BJ (cell line): ENCODE results near the gene TSEN2. TPM values are rescaled to one million over a fixed set of nuclear protein-coding genes. Genes with fewer than 3 reads are reported as not detected.
A peak's percentile ranks its signal among the peaks of the same experiment; 100 is the strongest.

Experiments
- CTCF ChIA-PET: fragments of 350-600 bp; formaldehyde crosslinking; extraction: SDS; loops from one replicate; lab custom pipeline; 2021; ENCODE audit warnings: antibody characterized with exemption, inconsistent platforms; lab: Yijun Ruan, JAX
- POLR2A ChIA-PET: fragments of 300-600 bp; sonication (Branson Sonifier 250); formaldehyde crosslinking; extraction: SDS; loops from one replicate; lab custom pipeline; 2021; ENCODE audit warnings: antibody characterized with exemption; lab: Charles Lee
- DNase-seq: peaks from one replicate; pipeline ENCODE4 v3.0.0-alpha.2; 2011; ENCODE audit warnings: low read depth
- H3K27me3 ChIP-seq: 2 replicates; pipeline ENCODE4 v1.6.0; 2011; ENCODE audit warnings: low read length; ENCODE audit not compliant: control insufficient read depth, insufficient read depth
- H3K36me3 ChIP-seq: 2 replicates; pipeline ENCODE4 v1.5.1; 2011; ENCODE audit warnings: low read length; ENCODE audit not compliant: control insufficient read depth, insufficient read depth
- H3K4me3 ChIP-seq: 2 replicates; pipeline ENCODE4 v1.5.1; 2011; ENCODE audit warnings: low read depth, mild to moderate bottlenecking, control low read depth, low read length
- polyA plus RNA-seq: library from polyadenylated mRNA; depleted of rRNA; stranded (reverse); fragments of >200 nt; gene quantifications from 2 replicates; pipeline ENCODE4 v1.2.3, GENCODE V29; 2011
- TF ChIP-seq, protein P1 (sequence below): IDR thresholded peaks from 2 replicates; pipeline ENCODE4 v1.5.1; 2011; ENCODE audit warnings: low read depth, mild to moderate bottlenecking, control low read depth, inconsistent platforms, low read length, moderate library complexity; ENCODE audit not compliant: insufficient read depth

TSEN2 gene
- polyA plus RNA-seq, 1 experiment: 8.0 TPM

DNA sequence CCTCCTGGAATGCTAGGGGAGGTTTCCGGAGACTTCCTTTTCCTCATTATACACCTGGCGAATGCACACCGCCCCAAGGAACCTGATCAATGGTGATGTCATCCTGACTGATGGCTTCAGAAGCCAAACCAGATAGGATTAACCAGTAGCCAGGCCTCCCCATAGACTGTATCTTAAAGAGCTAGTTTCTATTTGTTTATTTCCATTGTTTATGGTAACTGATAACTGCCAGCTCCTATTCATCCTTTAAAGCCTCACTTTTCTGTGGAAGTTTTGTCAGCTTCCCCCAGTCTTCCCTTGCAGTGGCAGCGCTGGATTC lies 61.2 kb downstream of the TSEN2 start, which contains the start of gene MKRN2OS:
TSS of gene MKRN2OS (minus strand) at position 27 of the 319 bp plus-strand sequence. CDS start 35 bp downstream, outside the sequence.
- DNase-seq: no peak
- CTCF ChIA-PET: interaction anchor here (2.4 kb wide), 1 partner anchor 11 kb away, joined by 5 read pairs; the partner anchor contains the start of gene MKRN2
- Histone ChIP-seq H3K4me3 (no peak within 1 kb of the TSS), H3K27me3 (no peaks in the 10 kb centered on the region), H3K36me3 (no peaks in the 10 kb centered on the region)
- POLR2A ChIA-PET: no interaction called here
- TF ChIP-seq, protein P1, sequence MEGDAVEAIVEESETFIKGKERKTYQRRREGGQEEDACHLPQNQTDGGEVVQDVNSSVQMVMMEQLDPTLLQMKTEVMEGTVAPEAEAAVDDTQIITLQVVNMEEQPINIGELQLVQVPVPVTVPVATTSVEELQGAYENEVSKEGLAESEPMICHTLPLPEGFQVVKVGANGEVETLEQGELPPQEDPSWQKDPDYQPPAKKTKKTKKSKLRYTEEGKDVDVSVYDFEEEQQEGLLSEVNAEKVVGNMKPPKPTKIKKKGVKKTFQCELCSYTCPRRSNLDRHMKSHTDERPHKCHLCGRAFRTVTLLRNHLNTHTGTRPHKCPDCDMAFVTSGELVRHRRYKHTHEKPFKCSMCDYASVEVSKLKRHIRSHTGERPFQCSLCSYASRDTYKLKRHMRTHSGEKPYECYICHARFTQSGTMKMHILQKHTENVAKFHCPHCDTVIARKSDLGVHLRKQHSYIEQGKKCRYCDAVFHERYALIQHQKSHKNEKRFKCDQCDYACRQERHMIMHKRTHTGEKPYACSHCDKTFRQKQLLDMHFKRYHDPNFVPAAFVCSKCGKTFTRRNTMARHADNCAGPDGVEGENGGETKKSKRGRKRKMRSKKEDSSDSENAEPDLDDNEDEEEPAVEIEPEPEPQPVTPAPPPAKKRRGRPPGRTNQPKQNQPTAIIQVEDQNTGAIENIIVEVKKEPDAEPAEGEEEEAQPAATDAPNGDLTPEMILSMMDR: no peak

DNA sequence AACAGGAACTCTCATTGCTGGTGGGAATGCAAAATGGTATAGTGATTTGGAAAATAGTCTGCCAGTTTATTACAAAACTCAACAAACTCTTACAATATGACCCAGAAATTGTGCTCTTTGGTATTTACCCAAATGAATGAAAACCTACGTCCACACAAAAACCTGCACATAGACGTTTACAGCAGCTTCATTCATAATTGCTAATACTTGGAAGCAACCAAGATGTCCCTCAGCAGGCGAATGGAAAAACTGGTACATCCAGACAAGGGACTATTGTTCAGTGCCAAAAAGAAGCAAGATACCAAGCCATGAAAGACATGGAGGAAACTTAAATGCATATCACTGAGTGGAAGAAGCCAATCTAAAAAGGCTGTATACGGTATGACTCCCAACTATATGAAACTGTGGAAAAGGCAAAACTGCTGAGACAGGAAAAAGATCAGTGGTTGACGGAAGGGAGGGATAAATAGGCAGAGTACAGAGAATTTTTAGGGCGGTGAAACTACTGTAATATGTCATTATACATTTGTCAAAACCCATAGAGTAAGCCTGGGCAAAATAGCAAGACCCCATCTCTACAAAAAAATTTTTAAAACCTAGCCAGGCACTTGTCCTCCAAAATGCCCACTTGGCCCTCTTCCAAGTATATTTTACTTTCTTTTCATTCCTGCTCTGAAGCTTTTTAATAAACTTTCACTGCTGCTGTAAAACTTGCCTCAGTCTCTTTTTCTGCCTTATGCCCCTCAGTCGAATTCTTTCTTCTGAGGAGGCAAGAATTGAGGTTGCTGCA lies 65.9 kb downstream of the TSEN2 start:
- DNase-seq: no peak
- Histone ChIP-seq H3K4me3 (no peak overlapping the region), H3K36me3 (no peaks in the 10 kb centered on the region), H3K27me3 (no peaks in the 10 kb centered on the region)
- CTCF ChIA-PET: interaction anchor here (1.3 kb wide), 1 partner anchor 14 kb away, joined by 3 read pairs; no protein-coding TSS in a partner anchor
- TF ChIP-seq, protein P1: no peak
- POLR2A ChIA-PET: no interaction called here

DNA sequence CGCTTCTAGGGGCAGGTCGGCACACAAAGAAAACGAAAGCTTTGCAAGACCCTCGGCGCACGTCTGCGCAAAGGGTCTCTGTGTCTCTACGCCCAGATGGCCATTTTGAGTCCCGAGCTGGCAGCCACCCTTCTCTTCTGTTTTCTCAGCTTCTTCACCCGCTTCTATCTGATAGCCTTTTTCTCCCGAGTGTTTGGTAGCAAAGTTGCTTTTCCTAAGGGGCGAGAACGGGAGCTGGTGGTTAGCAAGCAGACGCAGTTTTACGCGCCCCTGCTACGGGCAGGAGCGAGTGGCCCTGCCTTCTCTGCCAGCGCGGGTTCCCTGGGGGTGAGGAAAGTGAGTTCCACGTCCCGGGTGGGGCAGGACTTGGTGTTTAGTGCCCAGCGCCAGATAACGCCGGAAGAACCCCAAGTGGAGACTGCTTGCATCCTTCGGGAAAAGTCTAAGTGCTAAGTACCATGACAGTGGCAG lies 69.7 kb downstream of the TSEN2 start:
- no peaks in the 10 kb centered on the region for H3K27me3 ChIP-seq
- no peaks in the 10 kb centered on the region for H3K36me3 ChIP-seq
- TF ChIP-seq, protein P1: 0 out of 2 replicates have a peak, but pooled peaks have one; percentile 3
- H3K4me3 ChIP-seq: peak overlapping the region; percentile 41
- DNase-seq: no peak
- POLR2A ChIA-PET: no interaction called here
- CTCF ChIA-PET: interaction anchor here (0.9 to 1.5 kb wide), 6 partner anchors 11 to 166 kb away, joined by 3 to 5 read pairs (median 3); no protein-coding TSS in a partner anchor

DNA sequence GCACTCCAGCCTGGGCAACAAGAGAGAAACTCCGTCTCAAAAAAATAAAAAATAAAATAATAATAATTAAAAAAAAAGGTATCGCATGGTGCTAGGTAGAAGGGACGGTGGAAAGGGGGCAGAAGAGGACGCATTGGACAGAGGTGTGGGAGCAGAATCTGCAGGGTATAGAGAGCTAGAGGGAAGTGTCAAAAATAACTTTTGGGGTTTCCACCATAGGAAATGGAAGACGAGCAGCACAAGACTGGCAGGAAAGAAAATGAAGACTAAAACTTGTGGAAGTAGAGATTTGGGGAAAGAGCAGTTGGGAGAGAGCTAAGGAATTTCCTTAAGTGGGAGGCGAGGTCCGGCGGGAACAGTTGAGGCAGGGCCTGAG lies 72.0 kb downstream of the TSEN2 start:
- ChIA-PET CTCF (interaction anchor here (0.6 to 1.9 kb wide), 2 partner anchors 11 to 69 kb away, joined by 3 to 5 read pairs; partner anchors contain the start of gene MKRN2OS), POLR2A (no interaction called here)
- Histone ChIP-seq H3K36me3 (no peaks in the 10 kb centered on the region), H3K4me3 (peak overlapping the region; percentile 98), H3K27me3 (no peaks in the 10 kb centered on the region)
- DNase-seq: no peak
- TF ChIP-seq, protein P1: no peak

DNA sequence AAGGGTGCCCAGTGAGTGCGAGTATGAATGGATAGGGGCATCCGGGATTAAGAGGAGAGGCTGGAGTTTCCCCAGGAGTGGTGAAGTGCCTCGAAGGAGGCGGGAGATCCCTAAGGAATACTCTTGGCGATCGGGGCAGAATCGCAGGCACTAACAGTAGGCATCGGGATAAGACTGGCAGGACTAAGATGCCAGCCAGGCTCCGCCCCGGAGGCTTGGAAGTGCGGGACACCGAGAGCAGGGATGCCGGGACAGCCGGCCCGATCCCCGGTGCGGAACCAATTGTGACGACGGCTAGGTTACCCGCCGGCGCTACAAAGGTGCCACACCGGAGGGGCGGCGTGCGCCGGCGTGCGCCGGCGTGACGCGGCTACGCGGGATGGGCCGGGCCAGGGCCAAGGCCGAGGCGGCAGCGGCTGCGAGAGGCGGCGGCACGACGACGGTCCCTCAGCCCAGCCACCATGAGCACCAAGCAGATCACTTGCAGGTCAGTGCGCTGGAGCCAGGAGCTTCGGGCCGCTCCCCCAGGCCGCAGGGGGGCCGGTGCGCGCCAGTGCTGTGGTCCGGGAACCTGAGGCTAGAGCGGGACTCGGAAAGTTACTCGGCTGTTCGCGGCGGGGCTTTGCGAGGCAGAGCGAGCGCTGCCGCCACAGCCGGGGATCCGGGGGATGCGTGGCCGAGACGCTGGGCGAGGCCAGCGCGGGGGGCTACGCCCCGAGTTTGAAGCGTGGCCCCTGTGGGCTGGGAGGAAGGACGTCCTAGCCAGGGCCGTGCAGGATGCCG lies 72.6 kb downstream of the TSEN2 start, which contains the start of gene MKRN2:
TSS of gene MKRN2 (plus strand) at position 398 of the 783 bp plus-strand sequence. CDS start at position 462, 64 bp downstream.
- TF ChIP-seq, protein P1: no peak; the same call in 1 of the 2 replicates
- no peak for DNase-seq
- Histone ChIP-seq H3K4me3 (peak within 1 kb of the TSS; percentile 98), H3K36me3 (no peaks in the 10 kb centered on the region), H3K27me3 (no peaks in the 10 kb centered on the region)
- CTCF ChIA-PET: interaction anchor here (1.9 kb wide), 1 partner anchor 11 kb away, joined by 5 read pairs; the partner anchor contains the start of gene MKRN2OS
- POLR2A ChIA-PET: no interaction called here
